ENCODE results near the gene BCL7C. TPM values are rescaled to one million over a fixed set of nuclear protein-coding genes. Genes with fewer than 3 reads are reported as not detected.

The BCL7C gene
- 59.3 and 66.9 TPM in 2 replicates for total RNA-seq (2021)
- percentile 62 among the genes with signal in this experiment for Bru-seq, nascent RNA
- percentile 60 among the genes with signal in this experiment for BruChase-seq, experiment 1, labeled RNA remaining after a 2-hour chase
- BruChase-seq, experiment 2, labeled RNA remaining after a 6-hour chase: percentile 61 among the genes with signal in this experiment
- long read RNA-seq, transcript BCL7C-201 (6 exons, 1,740 nt): major isoform, 204 of 251 reads
- long read RNA-seq, transcript BCL7C-203 (6 exons, 1,603 nt): minor isoform, 14 of 251 reads
- long read RNA-seq, partial matches to known transcripts: 11 of 251 reads
- long read RNA-seq, other reads (novel, unspliced or antisense): 20 of 251 reads

GRCh38 chr16:30893744-30894539 lies at the start of gene BCL7C:
Gene BCL7C (minus strand): TSS chr16:30894077. CDS start chr16:30893944, 133 bp downstream.
- CTCF ChIA-PET: interaction anchor here (0.5 to 0.6 kb wide), 2 partner anchors 40 to 198 kb away, joined by 3 to 4 read pairs; no protein-coding TSS in a partner anchor
- H3K9me3 ChIP-seq (ENCODE audit: insufficient read depth, low read depth): no peaks in the 10 kb centered on the region
- no peaks in the 10 kb centered on the region for H3K27me3 ChIP-seq (ENCODE audit: insufficient read depth, low read depth)
- H3K27ac ChIP-seq: peak within 1 kb of the TSS; percentile 88
- peak within 1 kb of the TSS; percentile 89 for H3K4me3 ChIP-seq
- no peaks in the 10 kb centered on the region for H3K9me2 ChIP-seq (ENCODE audit: insufficient read depth)
- H3K4me1 ChIP-seq (replicated peaks; ENCODE audit: insufficient read depth): peaks cover 34% of the 10 kb centered on the region
- H3F3A ChIP-seq (ENCODE audit: insufficient read depth, low read depth): peaks cover 32% of the 10 kb centered on the region
- POLR2A ChIA-PET (ENCODE audit: unreplicated experiment): interaction anchor here (0.7 kb wide), 1 partner anchor 13 kb away, joined by 3 read pairs; no protein-coding TSS in a partner anchor
- intact Hi-C loops (cut with micrococcal nuclease; ENCODE audit: unreplicated experiment): loop anchor here (1.0 to 2.0 kb wide), 3 partner anchors 19 to 153 kb away; no protein-coding TSS in a partner anchor
- H3K79me2 ChIP-seq (ENCODE audit: low read depth): peaks cover 9% of the 10 kb centered on the region
- DNase-seq: peak; percentile 73 to 98
- H2AFZ ChIP-seq: peak within 1 kb of the TSS; percentile 87
- no TSS peak for BruUV-seq (replicated peaks)
- no peaks in the 10 kb centered on the region for H3K36me3 ChIP-seq (ENCODE audit: low read depth)
- TF ChIP-seq EZH2 (IDR thresholded peaks at IDR 0.05; ENCODE audit: low read depth): no peak
- TF ChIP-seq CTCF (conservative IDR thresholded peaks at IDR 0.05): peak; percentile 47; the same call in 1 of the 2 replicates
- H4K20me1 ChIP-seq (ENCODE audit: insufficient read depth): no peaks in the 10 kb centered on the region
- peak within 1 kb of the TSS; percentile 94 for H3K4me2 ChIP-seq

- no peaks in the 10 kb centered on the region for H3K9me3 ChIP-seq (ENCODE audit: insufficient read depth, low read depth)
- intact Hi-C loops (cut with micrococcal nuclease; ENCODE audit: unreplicated experiment): loop anchor here (1.0 kb wide), 1 partner anchor 98 kb away; no protein-coding TSS in a partner anchor
- H2AFZ ChIP-seq: no peak overlapping the region
- peaks cover 4% of the 10 kb centered on the region; the same call in 1 of the 2 replicates for H3K79me2 ChIP-seq (ENCODE audit: low read depth)
- H3K9me2 ChIP-seq (ENCODE audit: insufficient read depth): no peaks in the 10 kb centered on the region
- peaks cover 6% of the 10 kb centered on the region; the same call in 1 of the 2 replicates for H3K4me1 ChIP-seq (replicated peaks; ENCODE audit: insufficient read depth)
- DNase-seq: no peak
- H3K27me3 ChIP-seq (ENCODE audit: insufficient read depth, low read depth): no peaks in the 10 kb centered on the region
- H3K27ac ChIP-seq: no peak overlapping the region
- H3K4me2 ChIP-seq: peak overlapping the region; percentile 9; the same call in 1 of the 2 replicates
- no peak overlapping the region for H3K4me3 ChIP-seq
- TF ChIP-seq CTCF (conservative IDR thresholded peaks at IDR 0.05) (no peak), EZH2 (IDR thresholded peaks at IDR 0.05; ENCODE audit: low read depth) (no peak)
- POLR2A ChIA-PET (ENCODE audit: unreplicated experiment): interaction anchor here (0.5 to 0.7 kb wide), 5 partner anchors 45 to 523 kb away, joined by 3 to 10 read pairs (median 5); no protein-coding TSS in a partner anchor
- BruUV-seq (replicated peaks): no TSS peak
- H3F3A ChIP-seq (ENCODE audit: insufficient read depth, low read depth): peaks cover 69% of the 10 kb centered on the region
- peaks cover 17% of the 10 kb centered on the region; the same call in 1 of the 2 replicates for H3K36me3 ChIP-seq (ENCODE audit: low read depth)
- H4K20me1 ChIP-seq (ENCODE audit: insufficient read depth): peaks cover 25% of the 10 kb centered on the region
- CTCF ChIA-PET: interaction anchor here (0.6 to 2.2 kb wide), 6 partner anchors 19 to 167 kb away, joined by 3 to 10 read pairs (median 4); partner anchors contain the start of gene FBXL19
Measured at GRCh38 chr16:30942426-30942806, 48.5 kb upstream of the BCL7C start.

Data from PC-9 (cell line).